ENCODE results near the gene FOXP1.

Gene FOXP1

DNA sequence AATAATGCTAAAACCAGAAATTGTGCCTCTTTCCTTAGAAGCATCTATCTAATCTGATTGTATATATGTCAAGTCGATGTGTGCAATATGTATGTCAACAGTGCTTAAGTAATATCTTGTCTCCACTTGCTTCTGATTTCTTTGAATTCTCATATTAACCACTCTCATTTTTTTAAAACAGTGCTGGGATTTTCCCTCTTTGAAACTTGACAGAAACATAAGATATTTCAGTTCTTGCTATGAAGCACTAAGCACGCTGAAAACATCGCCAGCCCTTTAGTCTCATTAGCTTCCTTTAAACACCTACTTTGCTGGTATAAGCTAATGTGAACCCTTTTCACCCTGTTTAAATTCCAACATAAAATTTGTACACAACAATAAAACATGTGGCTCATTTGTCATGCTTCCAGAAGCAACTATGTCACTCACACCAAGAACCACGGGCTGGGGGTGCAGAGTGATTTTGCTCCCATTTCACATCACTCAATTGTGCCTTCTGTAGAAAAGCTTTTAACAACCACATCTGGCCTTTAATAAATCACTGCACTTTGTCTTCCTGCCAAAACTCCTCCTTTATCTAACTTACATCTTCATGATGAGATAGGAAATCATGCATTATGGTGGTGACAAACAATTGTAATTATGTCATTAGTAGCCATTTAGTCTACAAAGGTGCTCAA lies 185.2 kb downstream of the FOXP1 start:
- no peak for DNase-seq (ENCODE audit: low read depth)

- DNase-seq (ENCODE audit: low read depth), result no peak
Measured at GRCh38 chr3:71397726-71398125, 185.8 kb downstream of the FOXP1 start.

DNA sequence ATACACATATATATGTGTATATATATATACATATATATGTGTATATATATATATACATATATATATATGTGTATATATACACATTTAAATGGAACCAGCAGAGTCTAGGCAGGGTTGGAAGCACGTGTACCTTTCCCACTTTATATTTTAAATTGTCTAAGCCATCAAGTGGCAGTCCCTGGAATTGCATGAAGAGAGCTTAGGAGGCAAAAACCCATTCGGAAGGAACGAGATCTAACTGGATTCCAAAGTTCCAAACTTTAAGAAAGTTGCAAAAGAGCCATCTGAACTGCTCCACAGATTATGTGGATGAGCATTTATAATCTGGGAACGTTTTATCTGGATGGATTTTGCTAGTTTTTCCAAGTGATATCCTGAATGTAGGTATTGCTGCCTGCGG lies 186.5 kb downstream of the FOXP1 start:
- DNase-seq (ENCODE audit: low read depth), result no peak

DNA sequence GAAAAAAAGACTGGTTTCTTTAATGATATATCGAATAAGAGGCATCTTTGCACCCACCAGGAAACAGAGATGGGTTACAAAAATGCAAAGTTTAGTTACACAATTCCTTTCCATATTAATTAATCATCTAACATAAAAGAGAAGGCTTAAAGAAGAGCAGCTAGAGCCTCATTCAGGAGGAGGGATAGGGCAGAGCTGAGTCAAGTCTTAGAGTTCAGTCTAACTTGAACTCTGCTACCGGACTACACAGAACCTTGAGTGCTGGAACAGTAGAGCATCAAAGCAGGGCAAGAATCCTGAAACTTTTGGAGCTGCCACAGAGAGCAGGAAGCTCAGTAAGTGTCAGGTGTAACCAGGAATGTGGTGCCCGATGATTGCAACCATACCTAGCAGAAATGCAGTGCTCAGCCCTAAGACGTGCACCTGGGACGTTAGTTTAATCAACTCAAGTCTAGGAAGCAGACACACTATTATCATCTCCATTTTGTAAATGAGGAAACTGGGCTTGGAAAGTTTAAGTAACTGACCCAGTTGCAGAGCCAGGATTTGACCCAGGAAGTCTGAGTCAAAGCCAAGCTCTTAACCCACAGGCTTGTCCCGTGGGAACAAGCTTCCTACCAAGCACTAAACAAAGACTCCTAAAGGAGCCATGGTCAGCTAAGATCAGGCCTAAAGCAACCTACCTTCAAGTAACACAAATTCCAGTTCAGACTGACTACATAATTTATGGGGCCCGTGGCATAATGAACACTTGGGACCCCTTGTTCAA lies 187.4 kb downstream of the FOXP1 start:
- peak; percentile 75 for DNase-seq (ENCODE audit: low read depth)

- DNase-seq (ENCODE audit: low read depth), result no peak
Measured at GRCh38 chr3:71395470-71395869, 188.1 kb downstream of the FOXP1 start.

- DNase-seq (ENCODE audit: low read depth), result no peak
Measured at GRCh38 chr3:71393745-71394144, 189.8 kb downstream of the FOXP1 start.

GRCh38 chr3:71393093-71393492 lies 190.4 kb downstream of the FOXP1 start:
- no peak for DNase-seq (ENCODE audit: low read depth)

- DNase-seq (ENCODE audit: low read depth), result no peak
Measured at GRCh38 chr3:71392251-71392650, 191.3 kb downstream of the FOXP1 start.

DNA sequence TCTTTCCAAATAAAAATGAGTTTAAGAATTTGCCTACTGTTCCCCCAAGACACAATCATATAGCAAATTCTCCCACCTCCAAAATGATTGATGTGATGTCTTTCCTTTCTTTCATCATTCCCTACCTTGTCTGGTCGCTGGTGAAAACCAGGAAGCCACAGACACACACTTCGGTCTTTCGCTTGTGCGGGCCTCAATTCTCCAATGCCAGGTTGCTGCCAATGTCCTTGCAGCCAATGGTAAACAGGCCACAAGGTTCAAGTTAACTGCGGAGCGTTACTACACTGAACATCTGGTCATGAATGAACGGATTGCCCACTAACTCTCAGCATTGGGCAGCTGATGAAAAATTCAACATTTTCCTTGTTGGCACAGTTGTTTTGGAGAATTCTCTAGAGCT lies 192.2 kb downstream of the FOXP1 start:
- DNase-seq (ENCODE audit: low read depth), result no peak

DNA sequence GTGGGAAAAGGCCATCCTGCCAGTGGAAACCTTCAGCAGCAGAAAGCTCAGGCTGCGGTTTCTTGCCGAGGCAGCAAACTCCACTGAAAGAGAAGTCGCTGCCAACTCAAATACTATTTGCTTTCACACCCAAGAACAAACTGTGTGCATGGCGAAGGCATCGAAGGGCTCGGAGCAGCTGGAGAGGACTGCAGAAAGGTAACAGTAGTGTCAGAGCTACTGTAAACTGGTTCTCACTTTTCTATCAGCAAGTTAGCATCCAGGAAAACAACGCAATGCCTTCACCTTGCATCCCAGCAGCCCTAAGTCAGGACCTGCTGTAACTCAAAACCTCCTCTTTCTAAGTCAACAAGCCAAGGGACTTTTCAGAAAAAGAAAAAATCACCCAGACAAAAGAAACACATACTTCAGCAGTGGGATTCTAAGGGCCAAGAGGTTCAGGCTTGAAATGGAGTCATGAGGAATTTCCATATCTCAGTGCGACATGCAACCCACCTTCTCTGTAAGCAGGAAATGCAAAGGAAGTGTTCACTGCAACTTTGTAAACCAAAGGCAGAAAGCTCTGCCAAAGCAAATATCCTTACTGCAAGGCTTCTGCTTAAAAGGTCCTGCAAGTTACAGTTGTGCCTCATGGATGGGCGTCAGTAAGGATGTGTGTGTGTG lies 193.5 kb downstream of the FOXP1 start:
- peak; percentile 59 for DNase-seq (ENCODE audit: low read depth)

DNA sequence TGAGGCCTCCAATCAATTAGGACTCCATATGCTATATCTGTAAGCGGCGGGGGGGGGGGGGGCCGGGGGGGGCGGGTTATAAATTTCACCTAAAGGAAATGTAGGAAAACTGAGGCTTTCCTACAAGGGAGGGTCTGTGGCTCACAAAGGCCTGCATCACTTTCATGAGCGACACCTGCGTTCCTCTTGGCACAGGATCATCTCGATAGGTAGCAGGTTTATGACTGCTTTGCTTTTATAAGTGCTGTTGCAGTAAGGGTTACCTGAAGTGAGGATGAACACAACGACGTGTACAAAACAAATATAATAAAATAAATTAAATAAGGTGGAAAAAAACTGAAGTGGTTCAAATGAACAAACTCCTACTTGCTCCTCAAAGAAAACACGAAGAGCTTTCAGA lies 194.3 kb downstream of the FOXP1 start:
- no peak for DNase-seq (ENCODE audit: low read depth)

- DNase-seq (ENCODE audit: low read depth), result no peak
Measured at GRCh38 chr3:71388535-71389120, 194.9 kb downstream of the FOXP1 start.

DNA sequence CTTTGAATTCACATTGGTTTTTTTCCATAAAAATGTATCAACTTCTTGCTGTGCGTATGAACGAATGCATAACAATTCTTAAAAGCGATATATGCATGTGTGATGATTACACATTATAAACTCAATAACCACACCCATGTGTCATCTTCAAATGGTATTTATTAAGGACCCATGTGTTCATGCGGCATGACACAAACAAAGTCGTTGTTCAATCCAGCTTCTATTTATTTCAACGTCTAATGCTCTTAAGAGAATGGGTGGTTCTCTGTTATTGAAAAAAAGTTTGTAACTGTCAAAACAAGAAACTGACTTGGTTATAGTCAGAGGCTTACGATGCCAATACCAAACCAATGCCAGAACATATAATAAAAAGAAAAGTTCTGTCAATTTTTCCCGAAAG lies 195.9 kb downstream of the FOXP1 start:
- DNase-seq (ENCODE audit: low read depth), result no peak

DNA sequence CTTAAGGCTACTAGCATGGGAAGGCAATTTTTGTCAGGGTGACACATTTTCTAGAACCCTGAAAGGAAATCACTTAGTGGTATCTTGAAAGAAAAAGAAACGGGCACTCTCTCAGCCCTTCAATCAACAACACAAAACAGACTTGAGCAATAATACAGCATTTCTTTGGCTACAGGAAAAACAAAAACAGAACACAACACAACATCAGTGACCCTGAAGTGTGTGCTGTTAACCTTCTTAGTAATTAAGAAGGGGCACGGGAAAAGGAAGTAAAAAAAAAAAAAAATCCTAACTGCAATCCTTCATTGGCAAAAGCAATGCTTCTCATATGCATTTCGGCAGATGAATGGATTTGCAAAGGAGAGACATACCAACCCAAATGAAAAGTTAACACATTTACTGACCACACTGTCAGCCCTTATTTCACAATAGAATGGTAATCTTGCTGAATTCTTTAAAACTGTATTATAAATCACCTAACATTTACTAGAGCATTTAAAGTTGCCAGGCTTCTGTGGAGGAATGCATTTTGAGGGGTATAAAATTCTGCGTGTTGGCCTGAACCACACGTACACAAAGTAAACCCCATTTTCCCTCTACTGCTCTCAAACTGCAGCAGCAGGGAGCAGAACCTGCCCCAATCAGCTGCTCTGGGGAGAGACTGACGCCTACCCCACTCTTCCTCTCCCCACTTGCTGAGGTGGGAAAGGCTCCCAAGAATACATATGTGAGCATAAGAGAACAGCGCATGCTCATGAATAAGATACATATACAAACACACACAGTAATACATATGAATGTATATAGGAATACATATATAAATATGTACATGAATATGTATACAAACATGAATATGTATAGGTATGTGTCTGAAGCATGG lies 198.5 kb downstream of the FOXP1 start:
- DNase-seq (ENCODE audit: low read depth), result no peak

GRCh38 chr3:71384388-71384787 lies 199.1 kb downstream of the FOXP1 start:
- no peak for DNase-seq (ENCODE audit: low read depth)

DNA sequence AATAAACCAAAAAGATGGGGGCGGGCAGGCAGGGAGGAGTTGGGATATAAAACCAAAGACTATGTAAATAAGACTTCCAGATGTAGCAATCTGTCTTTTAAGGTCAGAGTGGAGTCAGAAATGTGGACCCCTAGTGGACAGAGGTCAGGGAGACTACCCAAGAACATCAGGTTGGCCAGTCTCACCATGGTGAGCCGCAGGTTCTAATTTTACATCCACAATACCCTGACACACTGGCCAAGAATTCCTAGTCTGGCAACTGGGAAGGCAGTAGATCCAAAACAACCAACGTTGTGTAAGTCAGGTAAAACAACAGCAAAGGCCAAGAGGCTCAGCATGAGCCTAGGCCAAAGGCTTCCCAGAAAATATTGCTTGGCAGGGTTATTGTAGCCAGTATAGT lies 203.4 kb downstream of the FOXP1 start:
- DNase-seq (ENCODE audit: low read depth), result no peak

DNA sequence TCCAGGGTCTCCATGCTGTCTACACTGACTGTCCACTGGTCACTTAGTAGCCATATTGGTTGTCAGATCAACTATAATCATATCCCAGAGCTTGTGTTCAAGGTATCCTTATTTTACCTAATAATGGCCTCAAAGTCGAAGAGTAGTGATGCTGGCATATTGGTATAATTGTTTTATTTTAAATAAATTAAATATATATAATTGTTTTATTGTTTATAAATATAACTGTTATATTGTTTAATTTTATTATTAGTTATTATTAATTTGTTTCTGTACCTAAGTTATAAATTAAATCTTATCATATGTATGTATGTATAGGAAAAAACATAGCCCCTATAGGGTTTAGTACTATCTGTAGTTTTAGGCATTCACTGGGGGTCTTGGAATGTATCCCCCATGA lies 205.0 kb downstream of the FOXP1 start:
- DNase-seq (ENCODE audit: low read depth), result no peak

- DNase-seq (ENCODE audit: low read depth), result no peak
Measured at GRCh38 chr3:71376911-71377310, 206.6 kb downstream of the FOXP1 start.

- no peak for DNase-seq (ENCODE audit: low read depth)
Measured at GRCh38 chr3:71376503-71376902, 207.0 kb downstream of the FOXP1 start.

- DNase-seq (ENCODE audit: low read depth), result no peak
Measured at GRCh38 chr3:71374582-71374981, 208.9 kb downstream of the FOXP1 start.

GRCh38 chr3:71372911-71373637 lies 210.5 kb downstream of the FOXP1 start:
- DNase-seq (ENCODE audit: low read depth), result no peak

Data from stromal cell of bone marrow (primary cell).